ENCODE results near the gene GNB1.

Gene GNB1

GRCh38 chr1:1832820-1833219 is 58.1 kb downstream of the GNB1 start:
- DNase-seq (ENCODE audit: low read depth in 1 of 2, low spot score in 1 of 2), result no peak

GRCh38 chr1:1832166-1832565 is 58.7 kb downstream of the GNB1 start:
- DNase-seq (ENCODE audit: low read depth in 1 of 2, low spot score in 1 of 2), result no peak

GRCh38 chr1:1827089-1827848 is 63.6 kb downstream of the GNB1 start:
- no peak for DNase-seq (ENCODE audit: low read depth in 1 of 2, low spot score in 1 of 2)

GRCh38 chr1:1826356-1827088 is 64.4 kb downstream of the GNB1 start:
- no peak for DNase-seq (ENCODE audit: low read depth in 1 of 2, low spot score in 1 of 2)

GRCh38 chr1:1825217-1825616 is 65.7 kb downstream of the GNB1 start:
- DNase-seq (ENCODE audit: low read depth in 1 of 2, low spot score in 1 of 2), result no peak

GRCh38 chr1:1819762-1820161 is 71.1 kb downstream of the GNB1 start:
- no peak for DNase-seq (ENCODE audit: low read depth in 1 of 2, low spot score in 1 of 2)

- no peak for DNase-seq (ENCODE audit: low read depth in 1 of 2, low spot score in 1 of 2)
Observed at GRCh38 chr1:1817221-1817620, 73.7 kb downstream of the GNB1 start.

GRCh38 chr1:1815606-1816281 is 75.1 kb downstream of the GNB1 start:
- no peak for DNase-seq (ENCODE audit: low read depth in 1 of 2, low spot score in 1 of 2)

GRCh38 chr1:1809489-1809888 is 81.4 kb downstream of the GNB1 start:
- no peak for DNase-seq (ENCODE audit: low read depth in 1 of 2, low spot score in 1 of 2)

- no peak for DNase-seq (ENCODE audit: low read depth in 1 of 2, low spot score in 1 of 2)
Observed at GRCh38 chr1:1808206-1808605, 82.7 kb downstream of the GNB1 start.

- DNase-seq (ENCODE audit: low read depth in 1 of 2, low spot score in 1 of 2), result no peak
Observed at GRCh38 chr1:1806890-1807289, 84.0 kb downstream of the GNB1 start.

GRCh38 chr1:1804301-1804700 is 86.6 kb downstream of the GNB1 start:
- DNase-seq (ENCODE audit: low read depth in 1 of 2, low spot score in 1 of 2), result no peak

GRCh38 chr1:1802871-1803270 is 88.0 kb downstream of the GNB1 start:
- DNase-seq (ENCODE audit: low read depth in 1 of 2, low spot score in 1 of 2), result no peak

- no peak for DNase-seq (ENCODE audit: low read depth in 1 of 2, low spot score in 1 of 2)
Observed at GRCh38 chr1:1799716-1800115, 91.2 kb downstream of the GNB1 start.

- no peak for DNase-seq (ENCODE audit: low read depth in 1 of 2, low spot score in 1 of 2)
Observed at GRCh38 chr1:1797731-1798341, 93.1 kb downstream of the GNB1 start.

GRCh38 chr1:1796466-1796865 is 94.4 kb downstream of the GNB1 start:
- no peak for DNase-seq (ENCODE audit: low read depth in 1 of 2, low spot score in 1 of 2)

- no peak for DNase-seq (ENCODE audit: low read depth in 1 of 2, low spot score in 1 of 2)
Observed at GRCh38 chr1:1794999-1795398, 95.9 kb downstream of the GNB1 start.

- no peak for DNase-seq (ENCODE audit: low read depth in 1 of 2, low spot score in 1 of 2)
Observed at GRCh38 chr1:1793481-1794244, 97.2 kb downstream of the GNB1 start.

GRCh38 chr1:1788646-1789431 is 102.0 kb downstream of the GNB1 start:
- DNase-seq (ENCODE audit: low read depth in 1 of 2, low spot score in 1 of 2), result no peak

- no peak for DNase-seq (ENCODE audit: low read depth in 1 of 2, low spot score in 1 of 2)
Observed at GRCh38 chr1:1788136-1788535, 102.8 kb downstream of the GNB1 start.
